ENCODE measurements around the gene SPRN.

GRCh38 chr10:133412381-133412711 is 12.1 kb downstream of the SPRN start:
- TF ChIP-seq CTCF (IDR thresholded peaks at IDR 0.05) (no peak), POLR2A (IDR thresholded peaks at IDR 0.05) (no peak)

Measured in heart left ventricle (tissue), 13 donors.